HL-60 (cell line): Measurements from ENCODE around the gene ALPK3.

Experiments
- DNase-seq, 2 experiments: peaks; one replicate each; pipeline ENCODE4 v3.0.0-alpha.2; 2010 to 2020; ENCODE audit warnings: low read depth in 1 of 2, low spot score in 1 of 2
- H3K27ac ChIP-seq: fragments of 250-450 bp; sonication (Bioruptor Pico); replicated peaks from 2 replicates; pipeline ENCODE4 v1.5.1; 2020; ENCODE audit warnings: mild to moderate bottlenecking, moderate library complexity
- H3K27me3 ChIP-seq: fragments of 250-450 bp; sonication (Bioruptor Pico); 2 replicates; pipeline ENCODE4 v1.5.1; 2021; ENCODE audit warnings: mild to moderate bottlenecking, moderate library complexity; ENCODE audit not compliant: insufficient read depth, poor library complexity, severe bottlenecking
- H3K4me3 ChIP-seq: replicated peaks from 2 replicates; pipeline ENCODE4 v1.5.1; 2011; ENCODE audit warnings: mild to moderate bottlenecking, control low read depth, low read length; ENCODE audit not compliant: insufficient read depth
- GABPA ChIP-seq: IDR thresholded peaks from 2 replicates; pipeline ENCODE4 v1.6.1; 2012; ENCODE audit warnings: low read depth
- POLR2AphosphoS5 ChIP-seq: IDR thresholded peaks from 2 replicates; pipeline ENCODE4 v1.6.1; 2012; ENCODE audit warnings: low read depth
- SPI1 ChIP-seq: IDR thresholded peaks from 2 replicates; pipeline ENCODE4 v1.6.1; 2012; ENCODE audit warnings: low read depth, mild to moderate bottlenecking, borderline replicate concordance
- TF ChIP-seq, protein P1 (sequence below): IDR thresholded peaks from 2 replicates; pipeline ENCODE4 v1.6.1; 2012; ENCODE audit warnings: low read depth; ENCODE audit not compliant: insufficient replicate concordance
- TF ChIP-seq, protein P2 (sequence below): IDR thresholded peaks from one replicate; pipeline ENCODE4 v1.5.1; 2011; ENCODE audit warnings: low read length, control low read depth, inconsistent platforms; ENCODE audit not compliant: insufficient read depth

The ALPK3 gene

DNA sequence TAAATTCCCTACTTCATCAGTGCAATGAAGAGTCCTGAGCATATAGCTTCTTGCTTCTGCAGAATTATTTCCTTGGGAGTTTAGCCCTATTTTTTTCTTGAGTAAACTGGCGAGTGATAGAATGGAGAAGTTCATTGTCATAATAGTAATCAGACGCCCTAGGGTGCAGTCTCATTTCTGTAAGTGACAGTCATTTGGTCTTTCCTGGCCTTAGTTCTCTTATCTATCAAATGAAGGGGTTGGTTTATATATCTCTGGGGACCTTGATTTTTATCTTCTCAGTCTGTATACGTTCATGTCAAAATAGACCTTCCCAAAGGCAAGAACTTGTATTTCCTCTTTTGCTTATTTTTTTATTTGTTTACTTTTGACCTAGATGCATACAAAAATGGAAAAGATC lies 9.9 kb upstream of the ALPK3 start:
- Histone ChIP-seq H3K27ac (no peak overlapping the region), H3K4me3 (no peak overlapping the region), H3K27me3 (no peaks in the 10 kb centered on the region)
- TF ChIP-seq, protein P1, sequence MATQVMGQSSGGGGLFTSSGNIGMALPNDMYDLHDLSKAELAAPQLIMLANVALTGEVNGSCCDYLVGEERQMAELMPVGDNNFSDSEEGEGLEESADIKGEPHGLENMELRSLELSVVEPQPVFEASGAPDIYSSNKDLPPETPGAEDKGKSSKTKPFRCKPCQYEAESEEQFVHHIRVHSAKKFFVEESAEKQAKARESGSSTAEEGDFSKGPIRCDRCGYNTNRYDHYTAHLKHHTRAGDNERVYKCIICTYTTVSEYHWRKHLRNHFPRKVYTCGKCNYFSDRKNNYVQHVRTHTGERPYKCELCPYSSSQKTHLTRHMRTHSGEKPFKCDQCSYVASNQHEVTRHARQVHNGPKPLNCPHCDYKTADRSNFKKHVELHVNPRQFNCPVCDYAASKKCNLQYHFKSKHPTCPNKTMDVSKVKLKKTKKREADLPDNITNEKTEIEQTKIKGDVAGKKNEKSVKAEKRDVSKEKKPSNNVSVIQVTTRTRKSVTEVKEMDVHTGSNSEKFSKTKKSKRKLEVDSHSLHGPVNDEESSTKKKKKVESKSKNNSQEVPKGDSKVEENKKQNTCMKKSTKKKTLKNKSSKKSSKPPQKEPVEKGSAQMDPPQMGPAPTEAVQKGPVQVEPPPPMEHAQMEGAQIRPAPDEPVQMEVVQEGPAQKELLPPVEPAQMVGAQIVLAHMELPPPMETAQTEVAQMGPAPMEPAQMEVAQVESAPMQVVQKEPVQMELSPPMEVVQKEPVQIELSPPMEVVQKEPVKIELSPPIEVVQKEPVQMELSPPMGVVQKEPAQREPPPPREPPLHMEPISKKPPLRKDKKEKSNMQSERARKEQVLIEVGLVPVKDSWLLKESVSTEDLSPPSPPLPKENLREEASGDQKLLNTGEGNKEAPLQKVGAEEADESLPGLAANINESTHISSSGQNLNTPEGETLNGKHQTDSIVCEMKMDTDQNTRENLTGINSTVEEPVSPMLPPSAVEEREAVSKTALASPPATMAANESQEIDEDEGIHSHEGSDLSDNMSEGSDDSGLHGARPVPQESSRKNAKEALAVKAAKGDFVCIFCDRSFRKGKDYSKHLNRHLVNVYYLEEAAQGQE: no peak
- TF ChIP-seq POLR2AphosphoS5: no peak
- no peak for TF ChIP-seq SPI1
- TF ChIP-seq, protein P2, sequence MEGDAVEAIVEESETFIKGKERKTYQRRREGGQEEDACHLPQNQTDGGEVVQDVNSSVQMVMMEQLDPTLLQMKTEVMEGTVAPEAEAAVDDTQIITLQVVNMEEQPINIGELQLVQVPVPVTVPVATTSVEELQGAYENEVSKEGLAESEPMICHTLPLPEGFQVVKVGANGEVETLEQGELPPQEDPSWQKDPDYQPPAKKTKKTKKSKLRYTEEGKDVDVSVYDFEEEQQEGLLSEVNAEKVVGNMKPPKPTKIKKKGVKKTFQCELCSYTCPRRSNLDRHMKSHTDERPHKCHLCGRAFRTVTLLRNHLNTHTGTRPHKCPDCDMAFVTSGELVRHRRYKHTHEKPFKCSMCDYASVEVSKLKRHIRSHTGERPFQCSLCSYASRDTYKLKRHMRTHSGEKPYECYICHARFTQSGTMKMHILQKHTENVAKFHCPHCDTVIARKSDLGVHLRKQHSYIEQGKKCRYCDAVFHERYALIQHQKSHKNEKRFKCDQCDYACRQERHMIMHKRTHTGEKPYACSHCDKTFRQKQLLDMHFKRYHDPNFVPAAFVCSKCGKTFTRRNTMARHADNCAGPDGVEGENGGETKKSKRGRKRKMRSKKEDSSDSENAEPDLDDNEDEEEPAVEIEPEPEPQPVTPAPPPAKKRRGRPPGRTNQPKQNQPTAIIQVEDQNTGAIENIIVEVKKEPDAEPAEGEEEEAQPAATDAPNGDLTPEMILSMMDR: no peak
- no peak for TF ChIP-seq GABPA
- DNase-seq: no peak

DNA sequence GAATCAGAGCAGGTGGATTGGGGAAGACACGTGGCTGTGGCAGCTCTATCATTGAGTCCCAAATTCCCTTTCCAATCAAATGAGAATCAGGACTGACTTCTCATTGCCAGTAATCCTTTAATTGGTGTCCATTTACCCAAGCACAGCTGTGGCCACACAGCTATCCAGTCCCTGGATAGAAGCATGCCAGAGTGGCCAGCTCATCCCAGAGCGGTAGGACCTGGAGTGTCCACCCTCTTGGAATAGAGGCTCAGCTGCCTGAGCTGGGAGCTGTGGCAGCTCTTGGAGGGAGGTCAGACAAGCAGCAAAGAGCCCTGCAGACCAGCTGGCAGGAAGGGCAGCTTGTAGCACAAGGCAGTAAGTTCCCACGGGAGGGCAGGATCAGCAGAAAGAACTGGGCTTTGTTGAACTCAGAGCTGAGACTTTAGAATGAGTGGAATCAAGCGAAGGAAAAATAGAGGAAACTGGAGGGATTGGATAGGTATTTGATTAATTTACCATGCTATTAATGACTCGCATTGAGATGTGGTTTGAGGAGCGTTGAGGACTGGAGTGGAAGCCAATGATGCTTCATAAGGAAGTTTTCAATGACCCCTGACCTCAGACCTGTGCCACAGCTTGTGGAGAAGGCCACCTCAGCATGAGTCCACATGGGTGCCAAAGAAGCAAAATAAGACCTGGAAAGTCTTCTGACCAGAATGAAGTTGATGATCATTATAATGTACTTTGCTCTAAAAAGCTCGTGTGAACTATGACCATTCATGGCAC lies 6.9 kb upstream of the ALPK3 start:
- TF ChIP-seq, protein P2: no peak
- TF ChIP-seq, protein P1: no peak
- TF ChIP-seq POLR2AphosphoS5 (no peak), GABPA (no peak), SPI1 (no peak)
- H3K27ac ChIP-seq: no peak overlapping the region
- no peak for DNase-seq
- H3K4me3 ChIP-seq: no peak overlapping the region
- H3K27me3 ChIP-seq: no peaks in the 10 kb centered on the region

DNA sequence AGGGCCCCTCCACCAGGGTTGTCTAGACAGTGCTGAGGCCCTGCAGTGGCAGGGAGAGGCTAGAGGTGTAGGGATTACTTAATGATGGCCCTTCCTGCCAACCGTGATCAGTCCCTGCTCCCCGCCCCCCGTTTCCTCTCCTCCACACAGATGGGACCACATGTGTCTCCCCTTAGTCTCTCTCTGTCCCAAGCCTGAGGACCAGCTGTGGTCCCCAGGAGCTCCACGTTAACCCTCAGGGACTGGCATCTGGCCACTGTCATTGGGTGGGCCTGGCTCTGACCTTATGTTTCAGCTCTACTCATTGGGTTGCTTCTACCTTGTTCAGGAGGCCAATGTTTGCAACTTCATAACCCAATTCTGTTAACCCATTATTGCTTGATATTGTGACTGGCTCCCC lies 6.0 kb upstream of the ALPK3 start:
- no peak for DNase-seq
- no peaks in the 10 kb centered on the region for H3K27me3 ChIP-seq
- TF ChIP-seq, protein P1: no peak
- TF ChIP-seq, protein P2: no peak
- no peak for TF ChIP-seq GABPA
- no peak for TF ChIP-seq POLR2AphosphoS5
- TF ChIP-seq SPI1: no peak
- no peak overlapping the region for H3K27ac ChIP-seq
- H3K4me3 ChIP-seq: no peak overlapping the region
